ENCODE measurements around the gene MRGPRD. TPM values are rescaled to one million over a fixed set of nuclear protein-coding genes. Genes with fewer than 3 reads are reported as not detected.

Gene MRGPRD
- total and polyA plus RNA-seq, 2 donors (not counting 1 experiment from before 2014, with no cell fraction given), result not detected

DNA sequence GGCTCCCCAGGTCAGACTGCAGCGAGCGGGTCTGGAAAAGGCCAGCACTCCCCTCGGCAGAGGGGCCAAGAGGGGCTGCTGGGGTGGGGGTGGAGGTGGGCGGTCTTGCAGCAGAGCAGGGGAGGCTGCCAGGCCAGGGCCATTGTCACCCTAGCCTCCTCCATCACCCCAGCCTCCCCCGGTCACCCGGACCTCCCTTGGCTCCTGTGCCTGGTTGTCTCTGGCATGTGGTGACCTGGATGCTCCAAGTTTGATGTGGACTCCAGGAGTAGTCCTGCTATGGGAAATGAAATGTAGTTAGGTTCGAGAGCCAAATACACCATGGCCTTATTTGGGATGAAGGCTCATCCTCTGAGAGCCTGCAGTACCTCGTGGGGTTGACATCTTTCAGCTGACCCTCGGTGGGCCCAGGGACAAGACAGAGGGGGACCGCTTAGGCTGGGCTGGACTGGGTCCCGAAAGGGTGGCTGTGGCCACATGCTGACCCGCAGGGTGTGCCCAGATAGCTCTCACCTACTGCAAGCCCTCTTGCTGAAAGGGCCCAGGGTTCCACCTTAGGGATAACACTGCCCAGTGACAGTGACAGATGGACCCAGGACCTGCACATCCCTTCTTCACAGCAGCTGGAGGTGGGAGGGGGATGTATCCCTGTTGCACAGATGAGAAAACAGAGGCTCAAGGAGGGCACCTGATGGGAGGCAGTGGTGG lies 24.1 kb downstream of the MRGPRD start:
- H3K27me3 ChIP-seq (replicated peaks in 1 of 4; ENCODE audit: control extremely low read depth in 1 of 4, control insufficient read depth in 3 of 4, insufficient read depth in 4 of 4, low read length in 3 of 4), result peaks cover 0 to 8% (median 0%) of the 10 kb centered on the region in 4 experiments
- TF ChIP-seq EZH2 (IDR thresholded peaks at IDR 0.05; ENCODE audit: borderline replicate concordance, insufficient read depth, low read depth, low read length, poor library complexity, severe bottlenecking), result no peak
- TF ChIP-seq, protein P1, sequence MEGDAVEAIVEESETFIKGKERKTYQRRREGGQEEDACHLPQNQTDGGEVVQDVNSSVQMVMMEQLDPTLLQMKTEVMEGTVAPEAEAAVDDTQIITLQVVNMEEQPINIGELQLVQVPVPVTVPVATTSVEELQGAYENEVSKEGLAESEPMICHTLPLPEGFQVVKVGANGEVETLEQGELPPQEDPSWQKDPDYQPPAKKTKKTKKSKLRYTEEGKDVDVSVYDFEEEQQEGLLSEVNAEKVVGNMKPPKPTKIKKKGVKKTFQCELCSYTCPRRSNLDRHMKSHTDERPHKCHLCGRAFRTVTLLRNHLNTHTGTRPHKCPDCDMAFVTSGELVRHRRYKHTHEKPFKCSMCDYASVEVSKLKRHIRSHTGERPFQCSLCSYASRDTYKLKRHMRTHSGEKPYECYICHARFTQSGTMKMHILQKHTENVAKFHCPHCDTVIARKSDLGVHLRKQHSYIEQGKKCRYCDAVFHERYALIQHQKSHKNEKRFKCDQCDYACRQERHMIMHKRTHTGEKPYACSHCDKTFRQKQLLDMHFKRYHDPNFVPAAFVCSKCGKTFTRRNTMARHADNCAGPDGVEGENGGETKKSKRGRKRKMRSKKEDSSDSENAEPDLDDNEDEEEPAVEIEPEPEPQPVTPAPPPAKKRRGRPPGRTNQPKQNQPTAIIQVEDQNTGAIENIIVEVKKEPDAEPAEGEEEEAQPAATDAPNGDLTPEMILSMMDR (IDR thresholded peaks at IDR 0.05), result no peak
- ChIA-PET CTCF (interaction anchor here (1.6 kb wide), 1 partner anchor 132 kb away, joined by 5 read pairs; no protein-coding TSS in a partner anchor), POLR2A (no interaction called here)
- H3K4me2 ChIP-seq (replicated peaks; ENCODE audit: low read depth, low read length, poor library complexity, severe bottlenecking), result peak overlapping the region; percentile 22
- H3K36me3 ChIP-seq (replicated peaks in 1 of 2; ENCODE audit: control extremely low read depth in 1 of 2, control insufficient read depth in 1 of 2, extremely low read depth in 1 of 2, insufficient read depth in 2 of 2, low read length in 1 of 2), result no peaks in the 10 kb centered on the region
- Mint-ChIP-seq H3K27me3 (no peaks in the 10 kb centered on the region), H3K4me1 (peaks cover 8% of the 10 kb centered on the region), H3K9me3 (ENCODE audit: insufficient read depth) (no peaks in the 10 kb centered on the region), H3K27ac (no peak overlapping the region), H3K4me3 (no peak overlapping the region)
- H3K27ac ChIP-seq (ENCODE audit: low read length in 2 of 2), result no peak overlapping the region
- peaks cover 4 to 13% of the 10 kb centered on the region in 2 donors for H3K4me1 ChIP-seq (ENCODE audit: control insufficient read depth in 2 of 2, insufficient read depth in 2 of 2, low read length in 2 of 2)
- H3K9ac ChIP-seq (ENCODE audit: low read length), result no peak overlapping the region
- DNase-seq (no peak), ATAC-seq (ENCODE audit: low read depth) (no peak)
- no peaks in the 10 kb centered on the region for H3K79me2 ChIP-seq (ENCODE audit: control insufficient read depth, insufficient read depth, low read length)
- no peak overlapping the region for H3K4me3 ChIP-seq (ENCODE audit: control extremely low read depth in 1 of 5, extremely low read depth in 1 of 5, insufficient read depth in 1 of 5, low read depth in 2 of 5, low read length in 4 of 5)
- H3K9me3 ChIP-seq (ENCODE audit: control extremely low read depth in 1 of 3, control insufficient read depth in 2 of 3, insufficient read depth in 1 of 3, low read length in 2 of 3), result peaks cover 0 to 13% (median 0%) of the 10 kb centered on the region in 3 donors
- intact Hi-C loops (cut with micrococcal nuclease), result loop anchor here (2.0 kb wide), 1 partner anchor 132 kb away; no protein-coding TSS in a partner anchor
- WGBS (ENCODE audit: insufficient coverage), result 93% methylated on average over 6 of the region's 12 CpGs
- no peaks in the 10 kb centered on the region for H4K20me1 ChIP-seq (ENCODE audit: control insufficient read depth, insufficient read depth, low read length, poor library complexity, severe bottlenecking)
- no peak overlapping the region for H2AFZ ChIP-seq (ENCODE audit: insufficient read depth, low read depth, low read length, poor library complexity, severe bottlenecking)

DNA sequence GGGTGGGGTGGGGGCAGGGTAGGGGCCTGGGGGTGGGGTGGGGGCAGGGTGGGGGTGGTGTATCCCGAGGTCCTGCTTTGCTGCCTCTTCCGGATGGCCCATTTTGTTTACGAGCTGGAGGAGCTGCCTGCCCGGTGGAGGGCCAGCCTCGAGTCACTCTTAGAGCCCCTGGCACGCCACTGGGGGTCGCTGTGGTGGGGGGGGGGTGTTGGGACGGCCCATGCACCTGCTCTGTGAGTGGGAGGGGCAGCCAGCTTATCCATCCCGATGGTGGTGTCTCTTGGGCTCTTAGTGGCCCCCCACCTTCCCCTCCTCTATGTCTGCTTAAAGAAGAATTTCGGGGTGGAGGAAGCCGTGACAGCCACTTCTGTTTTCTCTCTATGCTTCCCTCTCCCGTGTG lies 24.6 kb downstream of the MRGPRD start:
- H3K9me3 ChIP-seq (ENCODE audit: control extremely low read depth in 1 of 3, control insufficient read depth in 2 of 3, insufficient read depth in 1 of 3, low read length in 2 of 3), result peaks cover 0 to 13% (median 0%) of the 10 kb centered on the region in 3 donors
- no peak for ATAC-seq (ENCODE audit: low read depth)
- H3K79me2 ChIP-seq (ENCODE audit: control insufficient read depth, insufficient read depth, low read length), result no peaks in the 10 kb centered on the region
- ChIA-PET POLR2A (no interaction called here), CTCF (interaction anchor here (1.6 kb wide), 1 partner anchor 132 kb away, joined by 5 read pairs; no protein-coding TSS in a partner anchor)
- peaks cover 8% of the 10 kb centered on the region for H3K4me1 Mint-ChIP-seq
- H3K27me3 ChIP-seq (replicated peaks in 1 of 4; ENCODE audit: control extremely low read depth in 1 of 4, control insufficient read depth in 3 of 4, insufficient read depth in 4 of 4, low read length in 3 of 4), result peaks cover 0 to 8% (median 0%) of the 10 kb centered on the region in 4 experiments
- H2AFZ ChIP-seq (ENCODE audit: insufficient read depth, low read depth, low read length, poor library complexity, severe bottlenecking), result no peak overlapping the region
- H3K4me1 ChIP-seq (ENCODE audit: control insufficient read depth in 2 of 2, insufficient read depth in 2 of 2, low read length in 2 of 2), result peaks cover 4 to 13% of the 10 kb centered on the region in 2 donors
- intact Hi-C loops (cut with micrococcal nuclease), result loop anchor here (2.0 kb wide), 1 partner anchor 133 kb away; no protein-coding TSS in a partner anchor
- H3K4me2 ChIP-seq (replicated peaks; ENCODE audit: low read depth, low read length, poor library complexity, severe bottlenecking), result peak overlapping the region; percentile 22
- no peaks in the 10 kb centered on the region for H4K20me1 ChIP-seq (ENCODE audit: control insufficient read depth, insufficient read depth, low read length, poor library complexity, severe bottlenecking)
- H3K9ac ChIP-seq (ENCODE audit: low read length), result no peak overlapping the region
- no peak overlapping the region for H3K27ac ChIP-seq (ENCODE audit: low read length in 2 of 2)
- H3K4me3 ChIP-seq (ENCODE audit: control extremely low read depth in 1 of 5, extremely low read depth in 1 of 5, insufficient read depth in 1 of 5, low read depth in 2 of 5, low read length in 4 of 5), result no peak overlapping the region
- TF ChIP-seq EZH2 (IDR thresholded peaks at IDR 0.05; ENCODE audit: borderline replicate concordance, insufficient read depth, low read depth, low read length, poor library complexity, severe bottlenecking), result no peak
- TF ChIP-seq, protein P1 (IDR thresholded peaks at IDR 0.05), result peak; percentile 27
- H3K4me3 Mint-ChIP-seq, result no peak overlapping the region
- H3K9me3 Mint-ChIP-seq (ENCODE audit: insufficient read depth), result no peaks in the 10 kb centered on the region
- H3K36me3 ChIP-seq (replicated peaks in 1 of 2; ENCODE audit: control extremely low read depth in 1 of 2, control insufficient read depth in 1 of 2, extremely low read depth in 1 of 2, insufficient read depth in 2 of 2, low read length in 1 of 2), result no peaks in the 10 kb centered on the region
- no peak overlapping the region for H3K27ac Mint-ChIP-seq
- WGBS (ENCODE audit: insufficient coverage), result 0% methylated on average over 4 of the region's 12 CpGs
- H3K27me3 Mint-ChIP-seq, result no peaks in the 10 kb centered on the region
- DNase-seq, result peak; percentile 53
